ENCODE data around the gene IGFBP5.

The IGFBP5 gene

GRCh38 chr2:216687111-216687510 lies 8.2 kb downstream of the IGFBP5 start:
- DNase-seq = no peak

GRCh38 chr2:216685327-216685875 lies 9.9 kb downstream of the IGFBP5 start:
- no peak for DNase-seq

DNA sequence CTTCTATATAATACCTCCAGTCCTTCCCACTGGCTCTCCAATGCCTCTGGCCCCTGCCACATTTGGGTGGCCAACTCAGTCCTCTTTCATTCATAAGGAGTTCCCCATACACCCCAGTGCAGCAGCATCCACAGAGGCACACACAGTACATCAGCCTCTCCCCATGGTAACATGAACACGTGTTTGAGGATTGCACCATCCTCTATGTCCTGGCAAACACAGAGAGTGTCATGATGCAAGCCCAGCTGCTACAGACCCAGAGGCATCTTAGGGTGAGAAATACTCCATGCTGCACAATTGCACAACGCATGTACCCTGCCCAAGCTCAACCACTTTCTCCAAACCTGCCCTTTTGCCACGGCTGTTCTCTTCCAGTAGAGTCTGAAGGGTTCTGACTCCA lies 11.5 kb downstream of the IGFBP5 start:
- peak; percentile 78 for DNase-seq

GRCh38 chr2:216681683-216682082 lies 13.7 kb downstream of the IGFBP5 start:
- no peak for DNase-seq

DNA sequence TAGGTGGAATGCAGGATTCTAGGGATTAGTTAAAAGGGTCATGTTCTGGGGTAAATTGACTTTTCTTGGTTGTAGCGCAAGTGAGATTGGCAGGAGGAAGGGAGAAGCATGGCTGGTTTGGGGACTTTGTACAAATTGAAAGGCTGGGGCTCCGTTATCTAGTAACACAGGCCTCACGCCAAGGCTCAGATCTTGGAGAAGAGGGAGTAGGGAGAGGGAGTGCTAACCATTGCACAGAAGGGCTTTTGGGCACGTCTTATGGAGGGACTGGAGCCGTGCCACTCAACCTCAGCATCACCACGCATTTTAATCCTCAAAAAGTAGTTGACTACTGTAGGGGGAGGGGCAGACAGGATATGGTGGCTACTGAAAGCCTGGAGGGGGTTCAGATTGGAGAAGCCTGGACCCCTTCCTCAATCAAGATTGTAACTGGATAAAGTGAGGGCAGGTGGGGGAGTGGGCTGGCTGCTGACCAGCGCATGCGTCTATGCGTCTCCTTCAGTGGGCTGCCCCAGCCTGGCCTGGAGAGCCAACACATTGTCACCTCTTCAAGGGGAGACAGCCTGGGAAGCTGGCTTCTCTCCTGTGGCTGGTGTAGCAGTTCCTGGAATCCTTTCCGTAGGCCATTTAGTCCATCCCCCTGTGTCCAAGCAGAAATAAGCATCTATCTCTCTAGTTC lies 14.3 kb downstream of the IGFBP5 start:
- no peak for DNase-seq

DNA sequence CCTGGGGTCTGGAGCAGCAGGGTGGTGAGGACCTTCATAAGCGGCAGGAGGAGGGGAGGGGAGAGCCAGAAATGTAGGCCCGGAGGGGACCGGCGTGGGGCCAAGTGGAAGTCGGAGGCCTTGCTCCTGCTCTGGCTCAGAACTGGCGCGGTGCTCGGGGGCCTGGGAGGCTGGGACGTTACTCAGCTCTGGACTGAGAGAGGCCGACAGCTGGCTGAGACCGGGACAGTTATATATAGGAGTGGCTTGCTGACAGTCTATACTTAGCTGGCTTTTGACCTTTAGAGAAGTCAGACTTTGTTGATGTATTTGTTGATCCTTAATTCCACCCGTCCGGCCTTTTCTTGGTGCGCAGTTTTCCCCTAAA lies 15.7 kb downstream of the IGFBP5 start:
- no peak for DNase-seq

DNA sequence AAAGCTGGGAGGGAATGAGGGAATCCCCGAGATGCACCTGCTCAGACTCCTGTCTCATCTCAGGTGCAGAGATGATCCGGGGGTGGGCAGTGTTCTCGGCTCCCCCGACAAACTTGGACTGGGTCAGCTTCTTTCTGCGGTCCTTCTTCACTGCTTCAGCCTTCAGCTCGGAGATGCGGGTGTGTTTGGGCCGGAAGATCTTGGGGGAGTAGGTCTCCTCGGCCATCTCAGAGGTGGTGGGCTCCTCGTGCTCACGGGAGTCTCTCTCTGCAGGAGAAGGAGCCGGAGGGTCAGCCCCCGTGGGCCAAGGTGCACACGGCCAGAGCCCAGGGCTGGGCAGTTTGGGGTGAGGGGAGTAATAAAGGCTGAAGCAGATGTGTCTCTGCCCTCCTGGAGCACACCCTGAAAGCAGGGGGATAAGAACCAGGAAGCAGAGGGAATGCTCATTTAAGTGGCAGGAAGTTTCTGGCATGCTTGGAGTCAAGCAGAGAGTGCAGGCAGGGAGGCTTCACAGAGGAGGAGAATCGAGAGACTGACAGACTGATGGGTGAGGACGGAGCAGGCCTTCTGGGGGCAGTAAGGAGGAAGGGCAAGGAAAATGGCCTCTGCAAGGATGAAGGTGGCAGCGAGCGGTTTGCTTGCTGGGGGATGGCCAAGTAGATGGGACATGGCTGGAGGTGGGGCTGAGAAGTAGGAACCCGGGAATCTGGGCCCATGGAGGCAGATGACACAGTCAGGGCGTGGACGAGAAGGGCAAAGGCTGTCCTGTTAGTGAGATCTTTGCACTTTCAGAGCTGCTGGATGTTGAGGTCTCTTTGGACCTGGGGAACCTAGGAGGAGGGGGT lies 16.3 kb downstream of the IGFBP5 start:
- no peak for DNase-seq

DNA sequence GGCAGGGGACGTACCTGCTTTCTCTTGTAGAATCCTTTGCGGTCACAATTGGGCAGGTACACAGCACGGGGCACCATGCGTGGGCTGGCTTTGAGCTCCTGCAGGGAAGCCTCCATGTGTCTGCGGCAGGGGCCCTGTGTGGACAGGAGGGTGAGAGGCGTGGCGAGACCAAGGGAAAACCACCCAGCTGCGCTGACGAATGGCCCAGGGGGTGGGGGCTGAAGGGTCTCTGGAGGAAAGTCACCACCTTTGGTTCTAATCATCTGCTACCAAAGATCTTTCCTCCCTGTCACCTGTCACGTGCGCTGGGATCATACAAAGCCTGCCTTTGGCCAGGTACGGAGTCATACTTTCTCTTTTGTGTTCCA lies 17.3 kb downstream of the IGFBP5 start:
- no peak for DNase-seq

- DNase-seq = no peak
Measured at GRCh38 chr2:216677439-216678097, 17.8 kb downstream of the IGFBP5 start.

- DNase-seq = no peak
Measured at GRCh38 chr2:216676630-216677029, 18.7 kb downstream of the IGFBP5 start.

- DNase-seq = no peak
Measured at GRCh38 chr2:216674376-216674775, 21.0 kb downstream of the IGFBP5 start.

DNA sequence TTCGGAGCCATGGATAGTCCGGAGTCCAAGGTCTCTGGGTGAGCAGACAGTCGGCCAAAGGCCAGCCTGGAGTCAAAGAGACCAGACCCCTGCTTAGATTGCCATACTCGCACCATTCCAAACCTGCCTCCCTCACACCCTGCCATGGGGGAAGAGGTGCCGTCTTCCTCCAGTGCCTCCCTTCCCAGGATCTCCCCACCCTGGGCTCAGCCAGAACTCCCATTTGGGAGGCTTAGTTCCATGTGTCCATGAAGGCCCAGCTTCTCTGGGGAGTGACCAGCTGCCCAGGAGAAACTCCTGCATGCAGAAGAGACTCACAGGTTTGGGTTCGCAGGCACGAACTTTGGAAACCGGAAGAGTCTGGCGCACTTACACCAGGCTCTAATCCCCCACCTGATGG lies 21.7 kb downstream of the IGFBP5 start:
- no peak for DNase-seq

DNA sequence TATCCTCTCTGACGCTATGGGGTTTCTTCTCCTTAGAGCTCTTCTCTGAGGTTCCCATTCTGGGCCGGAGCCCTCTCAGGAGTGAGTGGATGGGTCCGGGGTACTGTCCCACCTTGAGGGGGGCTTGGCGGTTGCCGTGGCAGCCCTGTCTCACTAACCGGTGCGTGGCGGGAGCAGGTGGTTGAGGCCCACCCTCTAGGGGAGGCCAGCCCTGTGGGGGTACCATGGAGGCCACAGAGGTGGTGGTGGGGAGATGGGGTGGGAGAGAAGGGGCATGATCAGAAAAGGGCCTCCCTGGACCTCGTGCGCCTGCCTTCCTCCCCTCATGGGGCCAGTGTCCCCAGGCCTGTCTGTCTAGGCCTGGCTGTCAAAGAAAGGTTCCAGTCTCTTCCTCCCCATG lies 22.3 kb downstream of the IGFBP5 start:
- no peak for DNase-seq

- no peak for DNase-seq
Measured at GRCh38 chr2:216672466-216672865, 22.9 kb downstream of the IGFBP5 start.

DNA sequence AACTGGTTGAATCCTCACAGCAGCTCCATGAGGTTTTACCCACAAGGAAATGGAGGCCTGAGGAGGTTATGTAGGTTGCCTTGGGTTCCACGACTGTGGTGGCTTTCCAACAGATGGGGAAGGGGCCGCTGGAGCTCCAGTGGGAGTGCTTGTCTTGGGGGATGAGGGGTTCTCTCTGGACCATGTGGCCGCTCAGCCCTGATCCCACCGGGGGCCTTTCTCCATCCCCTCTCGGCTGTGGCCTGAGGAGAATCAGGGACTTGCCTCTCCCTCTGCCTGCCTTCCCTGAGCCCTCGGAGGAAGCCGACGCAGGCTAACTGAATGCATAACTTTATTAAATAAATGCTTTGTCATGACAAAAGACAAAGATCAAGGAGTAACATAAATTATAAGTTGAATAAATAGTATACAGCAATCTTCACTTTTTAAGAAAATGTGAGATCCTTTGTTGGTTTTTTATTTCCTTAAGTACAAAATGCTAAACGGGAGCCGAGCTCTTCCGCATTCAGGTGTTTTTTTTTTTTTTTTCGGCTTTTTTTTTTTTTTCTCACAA lies 23.5 kb downstream of the IGFBP5 start:
- no peak for DNase-seq

GRCh38 chr2:216671081-216671411 lies 24.3 kb downstream of the IGFBP5 start:
- no peak for DNase-seq

DNA sequence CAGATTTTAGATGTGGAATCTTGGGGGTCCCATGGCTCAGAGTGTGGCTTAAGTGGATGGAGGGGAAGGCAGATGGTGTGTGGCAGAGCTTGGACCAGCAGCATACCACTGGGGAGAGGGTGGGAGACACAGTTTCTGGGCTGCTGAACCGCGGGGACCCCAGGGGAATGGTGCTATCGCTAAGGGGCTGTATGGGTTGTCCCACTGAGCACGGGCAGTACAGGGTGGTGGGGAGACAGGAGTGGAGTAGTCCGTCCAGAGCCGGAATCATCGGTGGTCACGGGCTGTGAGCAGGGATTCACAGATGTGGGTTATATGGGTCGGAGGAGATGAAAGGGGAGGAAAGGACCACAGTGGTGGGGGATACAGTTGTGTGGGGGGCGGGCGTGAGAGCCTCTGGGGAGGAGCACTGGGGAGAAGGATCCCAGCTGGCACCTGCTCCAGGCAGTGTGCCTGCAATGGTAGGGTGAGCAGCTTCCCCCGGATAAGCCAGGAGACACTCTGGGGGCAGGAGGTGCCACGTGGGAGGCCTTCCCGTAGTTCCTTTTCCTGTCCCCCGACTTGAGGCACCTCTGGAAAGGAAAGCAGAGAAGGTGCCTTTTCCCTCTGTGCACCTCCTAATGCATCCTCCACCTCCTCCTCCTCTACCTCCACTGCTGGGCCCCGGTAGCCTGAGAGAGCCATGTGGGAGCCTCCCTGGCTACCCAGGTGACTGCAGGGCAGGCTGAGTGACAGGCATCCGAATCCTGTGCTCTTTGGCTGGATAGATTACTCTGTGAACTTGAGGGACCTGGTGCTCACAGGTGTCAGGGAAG lies 24.9 kb downstream of the IGFBP5 start:
- DNase-seq = no peak

DNA sequence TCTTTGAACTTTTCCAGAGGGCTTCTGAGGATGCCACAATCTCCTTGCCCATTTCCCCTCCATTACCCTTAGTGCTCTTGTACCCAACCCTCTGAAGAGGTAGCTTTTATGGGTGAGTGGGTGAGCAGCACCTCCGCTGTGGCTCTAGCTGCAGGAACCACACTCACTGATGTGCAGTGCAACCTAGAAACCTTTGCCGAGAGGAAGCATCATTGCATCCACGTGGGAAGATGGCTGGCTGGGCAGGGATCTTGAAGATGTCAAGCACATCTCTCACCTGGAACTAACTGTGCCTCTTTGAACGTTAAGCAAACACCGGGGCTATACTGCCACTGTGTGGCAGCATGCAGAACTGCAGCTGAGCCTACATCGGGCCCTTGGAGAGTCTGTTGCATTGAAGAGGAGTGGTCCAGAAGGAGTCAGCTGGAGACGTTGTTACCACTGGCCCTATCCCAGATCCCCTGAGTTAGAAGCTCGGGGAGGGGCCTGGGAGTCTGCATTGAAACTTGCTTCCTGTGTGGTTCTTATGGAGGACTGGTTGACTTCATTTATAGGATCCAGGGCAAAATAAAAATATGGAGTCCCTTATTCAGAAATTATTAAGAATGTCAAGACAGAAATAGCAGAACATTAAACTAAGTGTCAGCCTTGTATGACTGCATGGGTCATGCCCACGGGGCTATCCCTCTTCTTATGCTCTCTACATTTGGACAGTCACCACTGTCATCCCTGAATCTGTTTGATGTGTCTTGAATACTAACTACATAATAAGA lies 28.7 kb downstream of the IGFBP5 start:
- DNase-seq = no peak

DNA sequence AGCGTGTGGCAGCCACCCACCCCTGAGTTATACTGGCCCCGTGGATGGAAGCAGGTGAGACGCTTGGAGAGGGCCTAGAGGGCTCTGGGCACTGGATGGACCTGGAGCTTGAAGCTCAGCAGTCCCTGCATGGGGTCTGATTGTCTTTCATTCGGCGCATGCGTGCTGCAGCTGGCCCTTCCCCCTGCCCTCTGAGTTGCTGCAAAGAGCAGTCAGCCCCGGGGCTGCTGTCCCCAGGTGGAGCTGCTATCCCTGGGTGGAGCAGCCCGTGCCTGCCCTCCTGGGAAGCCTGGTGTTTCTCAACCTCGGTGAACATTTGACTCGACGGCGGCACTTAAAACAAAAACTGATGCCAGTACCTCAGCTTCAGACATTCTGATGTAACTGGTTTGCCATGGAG lies 29.6 kb downstream of the IGFBP5 start:
- DNase-seq = no peak

- no peak for DNase-seq
Measured at GRCh38 chr2:216665242-216665641, 30.1 kb downstream of the IGFBP5 start.

GRCh38 chr2:216664593-216665034 lies 30.7 kb downstream of the IGFBP5 start:
- DNase-seq = no peak

- no peak for DNase-seq
Measured at GRCh38 chr2:216663846-216664245, 31.5 kb downstream of the IGFBP5 start.
